Renal cortical epithelial cell (primary cell): ENCODE measurements around the gene APC2. TPM values are rescaled to one million over a fixed set of nuclear protein-coding genes. Genes with fewer than 3 reads are reported as not detected.
A peak's percentile ranks its signal among the peaks of the same experiment; 100 is the strongest.

Experiments used
- DNase-seq: peaks from one replicate; pipeline ENCODE4 v3.0.0-alpha.2; 2011; ENCODE audit warnings: low read depth
- total RNA-seq: library from RNA; depleted of rRNA; stranded (reverse); fragments of >200 nt; gene quantifications from 2 replicates; pipeline ENCODE4 v1.2.3, GENCODE V29; 2014

APC2 gene
- 0.05 TPM in 1 of 2 replicates, not detected in the other for total RNA-seq

GRCh38 chr19:1449467-1450442 is at the start of gene APC2:
Gene APC2, plus strand, starts transcription at chr19:1450121. Its CDS starts 2,881 bp downstream, at chr19:1453002.
- no peak for DNase-seq

- no peak for DNase-seq
Observed at GRCh38 chr19:1400281-1401137, 49.4 kb upstream of the APC2 start.

- no peak for DNase-seq
Observed at GRCh38 chr19:1401138-1401888, 48.6 kb upstream of the APC2 start, which contains the start of gene GAMT. Gene GAMT, minus strand, starts transcription at chr19:1401542. Its CDS starts 66 bp downstream, at chr19:1401476.

- DNase-seq: no peak
Observed at GRCh38 chr19:1401889-1402217, 48.1 kb upstream of the APC2 start.

GRCh38 chr19:1402411-1403070 is 47.4 kb upstream of the APC2 start:
- DNase-seq: no peak

- DNase-seq: peak; percentile 86
Observed at GRCh38 chr19:1406774-1407527, 43.0 kb upstream of the APC2 start.

GRCh38 chr19:1407528-1408299 is 42.2 kb upstream of the APC2 start, which contains the start of gene DAZAP1:
Gene DAZAP1, plus strand, starts transcription at chr19:1407586. Its CDS starts 188 bp downstream, at chr19:1407774.
- DNase-seq: no peak

- DNase-seq: peak; percentile 37
Observed at GRCh38 chr19:1408300-1409203, 41.4 kb upstream of the APC2 start.

- DNase-seq: no peak
Observed at GRCh38 chr19:1409204-1410005, 40.5 kb upstream of the APC2 start.

GRCh38 chr19:1410136-1410786 is 39.7 kb upstream of the APC2 start:
- DNase-seq: peak; percentile 62

GRCh38 chr19:1410789-1411188 is 39.1 kb upstream of the APC2 start:
- DNase-seq: no peak

GRCh38 chr19:1411255-1412191 is 38.4 kb upstream of the APC2 start:
- DNase-seq: no peak

- no peak for DNase-seq
Observed at GRCh38 chr19:1412323-1412923, 37.5 kb upstream of the APC2 start.

GRCh38 chr19:1412995-1413800 is 36.7 kb upstream of the APC2 start:
- DNase-seq: no peak
